ENCODE data around the gene ATP8A2.

DNA sequence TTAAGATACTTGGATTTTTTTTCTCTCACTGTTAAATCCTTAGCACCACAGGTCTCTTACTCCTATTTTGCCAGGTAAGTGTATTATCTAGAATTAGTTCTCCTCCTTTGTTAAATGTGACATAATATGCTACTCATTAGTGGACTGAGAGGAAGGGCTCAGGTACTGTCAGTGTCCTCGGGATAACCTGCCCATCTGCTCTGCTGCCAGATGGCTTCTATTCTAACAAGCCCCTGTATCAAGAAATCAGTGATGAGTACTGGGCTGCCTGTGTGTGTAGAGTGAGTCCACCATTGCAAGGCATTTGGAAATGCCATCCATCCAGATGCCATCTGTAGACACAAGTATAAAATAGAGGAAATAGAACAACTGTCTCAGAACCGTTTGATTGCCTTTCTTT is 209.6 kb downstream of the ATP8A2 start:
- TF ChIP-seq, protein P1, sequence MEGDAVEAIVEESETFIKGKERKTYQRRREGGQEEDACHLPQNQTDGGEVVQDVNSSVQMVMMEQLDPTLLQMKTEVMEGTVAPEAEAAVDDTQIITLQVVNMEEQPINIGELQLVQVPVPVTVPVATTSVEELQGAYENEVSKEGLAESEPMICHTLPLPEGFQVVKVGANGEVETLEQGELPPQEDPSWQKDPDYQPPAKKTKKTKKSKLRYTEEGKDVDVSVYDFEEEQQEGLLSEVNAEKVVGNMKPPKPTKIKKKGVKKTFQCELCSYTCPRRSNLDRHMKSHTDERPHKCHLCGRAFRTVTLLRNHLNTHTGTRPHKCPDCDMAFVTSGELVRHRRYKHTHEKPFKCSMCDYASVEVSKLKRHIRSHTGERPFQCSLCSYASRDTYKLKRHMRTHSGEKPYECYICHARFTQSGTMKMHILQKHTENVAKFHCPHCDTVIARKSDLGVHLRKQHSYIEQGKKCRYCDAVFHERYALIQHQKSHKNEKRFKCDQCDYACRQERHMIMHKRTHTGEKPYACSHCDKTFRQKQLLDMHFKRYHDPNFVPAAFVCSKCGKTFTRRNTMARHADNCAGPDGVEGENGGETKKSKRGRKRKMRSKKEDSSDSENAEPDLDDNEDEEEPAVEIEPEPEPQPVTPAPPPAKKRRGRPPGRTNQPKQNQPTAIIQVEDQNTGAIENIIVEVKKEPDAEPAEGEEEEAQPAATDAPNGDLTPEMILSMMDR (IDR thresholded peaks at IDR 0.05): no peak
- no peak for TF ChIP-seq POLR2A (IDR thresholded peaks at IDR 0.05)

Data from upper lobe of left lung (tissue), 4 donors.